Esophagus (tissue), 2 donors: Measurements from ENCODE around the gene SSR4. TPM values are rescaled to one million over a fixed set of nuclear protein-coding genes. Genes with fewer than 3 reads are reported as not detected.

Experiments used
- H3K27ac ChIP-seq, 2 donors: one replicate each; pipeline ENCODE4 v1.5.1; 2013; ENCODE audit warnings: low read depth in 2 of 2, mild to moderate bottlenecking in 2 of 2, inconsistent platforms in 1 of 2, low read length in 1 of 2, moderate library complexity in 1 of 2
- H3K27me3 ChIP-seq, 2 donors: one replicate each; pipeline ENCODE4 v1.6.1; 2013; ENCODE audit warnings: low read length in 2 of 2, control low read depth in 1 of 2, mild to moderate bottlenecking in 1 of 2; ENCODE audit not compliant: insufficient read depth in 2 of 2, control insufficient read depth in 1 of 2
- H3K36me3 ChIP-seq, 2 donors: one replicate each; pipeline ENCODE4 v1.6.1; 2013; ENCODE audit warnings: low read length in 1 of 2; ENCODE audit not compliant: control insufficient read depth in 2 of 2, insufficient read depth in 2 of 2
- H3K4me1 ChIP-seq, 2 donors: one replicate each; pipeline ENCODE4 v1.6.1; 2013; ENCODE audit warnings: low read length in 1 of 2; ENCODE audit not compliant: control insufficient read depth in 2 of 2, insufficient read depth in 2 of 2
- H3K4me3 ChIP-seq, 2 donors: one replicate each; pipeline ENCODE4 v1.5.1; 2013; ENCODE audit warnings: low read length in 2 of 2, mild to moderate bottlenecking in 2 of 2, low read depth in 1 of 2, moderate library complexity in 1 of 2
- H3K9me3 ChIP-seq, 2 donors: one replicate each; pipeline ENCODE4 v1.6.1; 2013; ENCODE audit warnings: mild to moderate bottlenecking in 2 of 2, low read depth in 1 of 2, low read length in 1 of 2, moderate library complexity in 1 of 2; ENCODE audit not compliant: control insufficient read depth in 2 of 2, insufficient read depth in 1 of 2
- WGBS, 2 donors: extraction: QIAGEN DNeasy Blood & Tissue Kit; methylation state at CpG; one replicate each; pipeline ENCODE4 v1.1.7; 2013; 5-methylcytosine and 5-hydroxymethylcytosine counted together
- polyA plus RNA-seq, 2 donors: library from polyadenylated mRNA; stranded (reverse); fragments of 200-250 nt; gene quantifications; one replicate each; pipeline ENCODE4 v1.2.3, GENCODE V29; 2013
- donor health status: healthy with polysubstance abuse.
- donor health status: Bipolar disorder and iron deficiency.

The SSR4 gene
- polyA plus RNA-seq, 2 donors: 308 to 359 TPM

DNA sequence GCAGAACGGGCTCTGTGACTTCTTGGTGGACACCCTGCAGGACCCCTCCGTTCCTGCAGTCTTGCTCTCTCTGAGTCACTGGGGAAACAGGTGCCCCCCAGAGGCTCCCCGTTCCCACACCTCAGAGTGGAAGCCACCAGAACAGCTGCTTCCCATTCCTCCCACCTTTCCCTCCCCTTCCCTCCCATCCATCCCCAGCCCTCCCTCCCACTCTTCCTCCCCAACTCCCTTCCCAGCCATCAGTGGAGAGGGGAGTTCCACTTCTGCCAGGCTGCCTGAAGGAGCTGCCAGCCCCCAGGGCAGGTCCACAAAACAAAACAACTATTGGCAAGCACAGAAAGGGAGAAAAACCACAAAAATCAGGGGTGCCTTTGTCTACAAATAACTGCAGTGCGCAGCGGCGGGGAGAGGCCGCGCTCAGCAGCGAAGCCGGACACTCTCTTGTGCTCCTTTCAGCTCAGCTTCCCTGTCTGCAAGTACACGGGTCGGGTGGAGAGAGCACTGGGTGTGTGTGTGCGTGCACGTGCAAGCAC is 8.1 kb downstream of the SSR4 start:
- Histone ChIP-seq H3K9me3 (no peaks in the 10 kb centered on the region), H3K36me3 (peaks cover 0 to 14% of the 10 kb centered on the region in 2 donors), H3K27me3 (no peaks in the 10 kb centered on the region), H3K27ac (no peak overlapping the region), H3K4me3 (no peak overlapping the region), H3K4me1 (peaks cover 0 to 9% of the 10 kb centered on the region in 2 donors)
- WGBS, 2 donors: 45 to 62% methylated on average over 14 of the region's 14 CpGs

DNA sequence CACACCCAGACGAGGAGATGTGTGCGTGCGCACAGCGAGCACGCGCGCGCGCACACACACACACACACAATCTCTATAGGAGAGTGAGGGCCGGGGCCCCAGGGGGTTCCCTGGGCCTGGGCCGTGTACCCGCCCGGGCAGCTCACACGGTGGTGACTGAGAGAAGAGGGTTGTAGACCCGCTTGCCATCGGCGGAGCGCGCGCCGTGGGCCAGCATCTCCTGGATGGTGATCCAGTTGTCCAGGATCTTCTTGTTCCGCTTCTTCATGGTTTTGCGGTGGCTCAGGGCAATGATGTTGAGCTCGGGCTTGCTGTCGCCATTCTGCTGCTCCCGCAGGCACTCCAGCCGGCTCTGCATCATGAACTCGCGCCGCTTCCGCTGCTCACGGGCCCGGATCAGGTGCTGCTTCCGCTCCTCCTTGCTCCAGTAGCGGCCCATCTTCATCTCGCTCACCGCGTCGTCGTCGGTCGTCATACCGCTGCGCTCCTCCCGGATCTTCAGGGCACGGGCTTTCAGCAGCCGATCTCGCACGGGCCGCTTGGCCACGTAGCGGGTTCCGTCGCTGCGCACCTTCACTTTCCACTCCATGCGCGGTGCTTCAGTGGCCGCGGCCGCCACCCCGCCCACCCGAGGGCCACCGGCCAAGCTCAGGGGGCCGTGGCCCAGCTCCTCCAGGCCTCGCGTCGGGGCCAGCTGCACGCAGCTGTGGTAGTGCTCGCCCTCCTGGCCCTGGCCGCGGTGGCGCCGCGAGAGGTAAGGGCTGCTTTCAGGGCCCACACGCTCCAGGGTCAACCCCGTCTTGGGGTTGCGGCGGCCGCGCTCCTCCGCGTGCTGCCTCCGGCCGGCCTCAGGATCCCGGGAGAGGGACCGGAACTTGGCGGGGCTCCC is 9.0 kb downstream of the SSR4 start:
- H3K27me3 ChIP-seq: no peaks in the 10 kb centered on the region
- no peak overlapping the region for H3K27ac ChIP-seq
- peaks cover 0 to 9% of the 10 kb centered on the region in 2 donors for H3K4me1 ChIP-seq
- H3K4me3 ChIP-seq: no peak overlapping the region
- no peaks in the 10 kb centered on the region for H3K9me3 ChIP-seq
- H3K36me3 ChIP-seq: peaks cover 0 to 6% of the 10 kb centered on the region in 2 donors
- WGBS, 2 donors: 95 to 97% methylated on average over 85 to 87 of the region's 87 CpGs

DNA sequence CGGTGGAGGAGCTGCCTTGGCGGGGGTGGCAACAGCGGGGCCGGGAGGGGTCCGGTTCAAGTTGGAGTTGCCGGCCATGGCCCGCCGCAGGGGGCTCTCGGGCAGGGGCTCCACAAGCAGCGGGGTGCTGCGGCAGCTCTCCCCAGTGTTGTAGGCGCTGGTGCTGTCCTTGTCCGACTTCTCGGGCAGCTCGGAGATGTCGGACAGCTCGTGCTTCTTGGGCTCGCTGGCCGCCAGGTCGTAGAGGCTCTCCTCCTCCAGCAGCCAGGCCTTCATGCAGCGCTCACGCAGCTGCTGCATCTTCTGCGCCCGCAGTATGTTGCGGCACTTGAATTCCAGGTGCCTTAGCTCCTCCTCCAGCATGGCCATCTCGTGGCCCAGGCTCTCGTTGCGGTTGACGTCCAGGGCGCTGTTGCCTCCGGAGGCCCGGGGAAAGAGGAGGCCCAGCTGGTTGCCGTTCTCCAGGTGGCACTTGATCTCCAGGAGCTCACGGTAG is 9.7 kb downstream of the SSR4 start:
- Histone ChIP-seq H3K4me3 (no peak overlapping the region), H3K36me3 (peaks cover 0 to 1% of the 10 kb centered on the region in 2 donors), H3K27me3 (no peaks in the 10 kb centered on the region), H3K4me1 (peaks cover 0 to 9% of the 10 kb centered on the region in 2 donors), H3K27ac (no peak overlapping the region), H3K9me3 (no peaks in the 10 kb centered on the region)
- 95 to 96% methylated on average over 33 to 34 of the region's 34 CpGs for WGBS, 2 donors

DNA sequence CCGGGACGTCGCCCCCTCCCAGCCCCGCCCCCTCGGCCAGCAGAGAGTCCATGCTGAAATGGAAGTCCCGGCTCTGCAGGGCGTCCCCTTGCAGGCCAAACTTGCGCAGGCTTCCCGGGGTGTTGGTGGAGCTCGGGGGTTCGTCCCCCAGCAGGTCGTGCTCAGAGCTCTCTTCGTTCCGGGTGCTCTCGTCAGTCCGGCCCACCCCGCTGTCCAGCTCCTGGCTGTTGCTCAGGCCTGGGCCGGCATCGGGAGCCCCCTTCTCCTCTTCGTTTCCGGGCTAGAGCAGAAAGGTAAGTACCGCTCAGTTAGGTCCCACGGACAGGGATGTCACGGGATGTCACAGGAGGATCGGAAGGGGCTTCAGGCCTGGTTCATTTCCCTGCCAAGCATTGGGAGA is 10.2 kb downstream of the SSR4 start:
- Histone ChIP-seq H3K4me1 (peaks cover 0 to 9% of the 10 kb centered on the region in 2 donors), H3K9me3 (no peaks in the 10 kb centered on the region), H3K27ac (no peak overlapping the region), H3K4me3 (no peak overlapping the region), H3K27me3 (no peaks in the 10 kb centered on the region), H3K36me3 (no peaks in the 10 kb centered on the region)
- 94 to 95% methylated on average over 25 of the region's 25 CpGs for WGBS, 2 donors

DNA sequence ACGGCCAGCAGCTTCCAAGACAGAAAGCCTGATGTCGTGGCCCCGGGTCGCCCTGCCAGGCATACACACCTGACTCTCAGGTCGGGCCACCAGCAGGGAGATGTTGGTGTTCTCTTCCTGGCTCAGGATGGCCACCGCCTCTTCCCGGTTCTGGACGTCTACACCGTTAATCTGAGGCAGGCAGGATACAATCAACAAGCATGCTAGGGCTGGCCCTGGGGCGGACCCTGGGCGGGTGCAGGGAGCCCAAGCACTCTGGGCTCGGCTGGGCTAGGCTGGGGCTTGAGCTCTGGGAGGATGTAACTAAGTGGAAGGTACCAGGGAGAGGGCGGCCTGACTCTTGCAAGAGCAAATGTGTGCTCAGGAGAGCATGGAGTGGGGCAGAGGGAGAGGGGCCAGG is 11.0 kb downstream of the SSR4 start:
- no peak overlapping the region for H3K4me3 ChIP-seq
- H3K9me3 ChIP-seq: no peaks in the 10 kb centered on the region
- 55 to 72% methylated on average over 13 of the region's 13 CpGs for WGBS, 2 donors
- H3K27me3 ChIP-seq: no peaks in the 10 kb centered on the region
- H3K27ac ChIP-seq: peak overlapping the region; percentile 8 to 66
- H3K36me3 ChIP-seq: no peaks in the 10 kb centered on the region
- peaks cover 0 to 9% of the 10 kb centered on the region in 2 donors for H3K4me1 ChIP-seq

DNA sequence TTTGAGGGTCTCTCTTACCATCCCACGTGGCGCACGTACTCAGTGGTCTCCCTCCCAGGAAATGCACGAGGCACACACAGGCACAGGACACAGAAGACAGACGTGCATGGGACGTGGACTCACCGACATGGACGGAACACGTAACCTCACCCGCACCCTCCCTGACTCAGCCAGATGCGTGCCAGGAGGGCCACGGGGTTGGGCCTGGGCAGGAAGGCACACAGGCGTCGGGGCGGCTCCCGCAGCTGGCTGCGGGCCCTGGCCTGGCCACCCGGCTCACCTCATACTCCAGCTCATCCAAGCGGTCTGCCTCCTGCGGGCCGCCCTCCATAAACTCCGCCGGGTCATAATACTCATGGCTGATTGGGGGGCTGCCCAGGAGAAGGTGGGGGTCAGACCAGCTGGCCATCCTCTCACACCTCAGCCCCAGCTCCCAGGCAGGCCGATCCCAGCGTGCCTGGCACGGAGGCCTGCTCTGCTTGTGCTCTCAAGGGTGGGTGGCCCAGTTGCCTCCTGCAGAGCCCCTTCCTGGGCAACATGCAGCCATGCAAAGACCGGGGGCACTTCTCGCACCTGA is 12.6 kb downstream of the SSR4 start:
- 62 to 79% methylated on average over 27 to 28 of the region's 28 CpGs for WGBS, 2 donors
- Histone ChIP-seq H3K27ac (no peak overlapping the region), H3K4me1 (peaks cover 0 to 9% of the 10 kb centered on the region in 2 donors), H3K9me3 (no peaks in the 10 kb centered on the region), H3K27me3 (peaks cover 0 to 5% of the 10 kb centered on the region in 2 donors), H3K4me3 (no peak overlapping the region), H3K36me3 (no peaks in the 10 kb centered on the region)

DNA sequence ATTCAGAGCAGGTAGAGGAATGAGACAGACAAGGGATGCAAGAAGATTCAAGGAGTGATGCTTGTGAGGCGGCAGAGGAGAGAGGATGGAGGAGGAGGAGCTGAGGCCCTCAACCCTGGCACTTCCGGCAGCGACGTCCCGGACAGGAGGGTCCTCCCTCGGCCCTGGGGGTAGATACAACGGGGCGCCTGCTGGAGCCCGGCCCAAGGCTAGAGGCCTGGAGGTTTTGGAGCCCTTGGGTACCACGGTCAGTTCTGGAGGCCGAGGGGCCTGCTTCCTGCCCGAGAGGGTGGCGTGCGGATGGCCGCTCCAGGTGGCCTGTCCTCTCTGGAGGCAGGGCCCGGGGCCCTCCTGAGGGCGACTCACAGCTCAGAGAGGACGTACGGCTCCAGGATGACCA is 13.5 kb downstream of the SSR4 start:
- 93 to 94% methylated on average over 17 to 19 of the region's 19 CpGs for WGBS, 2 donors

DNA sequence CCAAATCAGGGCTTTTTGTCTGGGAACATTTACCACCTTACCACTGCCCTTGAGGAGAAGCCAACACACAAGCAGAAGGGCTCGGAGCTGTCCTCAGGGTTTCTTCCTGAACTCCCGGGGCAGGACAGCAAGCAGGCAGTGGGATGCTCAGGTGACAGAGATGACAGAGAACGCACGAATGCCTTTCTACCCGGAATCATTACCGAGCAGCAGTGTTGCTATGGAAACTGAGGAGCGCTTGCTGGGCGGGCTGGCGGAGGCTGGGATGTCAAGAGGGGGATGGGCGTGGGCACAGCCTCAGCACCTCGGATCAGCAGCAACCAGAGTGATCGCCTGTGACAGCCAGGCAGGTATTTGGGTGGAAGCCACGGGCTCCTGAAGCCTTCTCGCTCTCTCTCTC is 17.8 kb downstream of the SSR4 start:
- WGBS, 2 donors: 53 to 58% methylated on average over 14 of the region's 14 CpGs
- no peak overlapping the region for H3K4me3 ChIP-seq

More for the DNA sequence above, 13.5 kb downstream of the SSR4 start:
- Histone ChIP-seq H3K9me3 (peaks cover 0 to 3% of the 10 kb centered on the region in 2 donors), H3K27me3 (peaks cover 0 to 5% of the 10 kb centered on the region in 2 donors), H3K36me3 (no peaks in the 10 kb centered on the region), H3K4me1 (peaks cover 0 to 9% of the 10 kb centered on the region in 2 donors), H3K27ac (no peak overlapping the region), H3K4me3 (no peak overlapping the region)

DNA sequence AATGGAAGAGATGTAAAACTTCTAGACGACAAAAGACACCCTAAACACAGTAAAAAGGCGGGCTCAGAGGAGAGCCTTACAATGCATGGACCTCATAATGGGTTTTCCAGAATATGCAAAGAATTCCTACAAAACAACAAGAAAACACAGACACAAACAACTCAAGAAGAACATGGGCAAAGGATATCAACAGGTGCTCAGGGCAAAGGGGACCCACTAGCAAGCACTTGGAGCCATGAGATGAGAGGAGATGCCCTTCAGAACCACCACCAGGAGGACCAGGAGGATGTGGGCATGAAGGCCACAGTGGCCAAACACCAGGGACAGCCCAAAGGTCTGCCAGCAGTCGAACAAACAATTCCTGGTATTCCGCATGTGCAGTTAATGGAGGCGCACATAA is 18.7 kb downstream of the SSR4 start:
- H3K36me3 ChIP-seq: no peaks in the 10 kb centered on the region
- H3K4me3 ChIP-seq: no peak overlapping the region
- H3K27ac ChIP-seq: no peak overlapping the region
- peaks cover 0 to 5% of the 10 kb centered on the region in 2 donors for H3K27me3 ChIP-seq
- WGBS, 2 donors: 86 to 96% methylated on average over 5 of the region's 5 CpGs
- H3K9me3 ChIP-seq: peaks cover 0 to 5% of the 10 kb centered on the region in 2 donors
- no peaks in the 10 kb centered on the region for H3K4me1 ChIP-seq

More for the DNA sequence above, 17.8 kb downstream of the SSR4 start:
- Histone ChIP-seq H3K9me3 (peaks cover 0 to 3% of the 10 kb centered on the region in 2 donors), H3K4me1 (peaks cover 0 to 2% of the 10 kb centered on the region in 2 donors), H3K27ac (no peak overlapping the region), H3K36me3 (no peaks in the 10 kb centered on the region), H3K27me3 (peaks cover 0 to 5% of the 10 kb centered on the region in 2 donors)
